Esophagus squamous epithelium (tissue), 4 donors: Measurements from ENCODE around the gene HSD11B2.

ENCODE experiments used
- CTCF ChIP-seq, 6 experiments: fragments of 450-650 bp in 4 of 6; fragments of 200-600 bp in 2 of 6; sonication (generic) in 2 of 6; IDR thresholded peaks; one replicate each; pipeline ENCODE4 v1.5.1; 2016 to 2019; ENCODE audit warnings: antibody characterized with exemption in 6 of 6, mild to moderate bottlenecking in 4 of 6, moderate library complexity in 4 of 6
- POLR2A ChIP-seq, 4 donors: fragments of 450-650 bp; IDR thresholded peaks; one replicate each; pipeline ENCODE4 v1.6.1; 2017; ENCODE audit warnings: antibody characterized with exemption in 4 of 4, mild to moderate bottlenecking in 4 of 4, moderate library complexity in 3 of 4

GRCh38 chr16:67395105-67395457 lies 35.8 kb upstream of the HSD11B2 start:
- TF ChIP-seq CTCF (IDR thresholded peaks at IDR 0.05) (no peak), POLR2A (IDR thresholded peaks at IDR 0.05) (no peak)
